GM23248 (cell line): ENCODE data around the gene NETO1.

Experiments
- EZH2 ChIP-seq: fragments of 200-600 bp; sonication (generic); IDR thresholded peaks from 2 replicates; pipeline ENCODE4 v1.6.1; 2018; ENCODE audit warnings: antibody characterized with exemption, mild to moderate bottlenecking; ENCODE audit not compliant: insufficient read depth, poor library complexity, severe bottlenecking
- EZH2phosphoT487 ChIP-seq: fragments of 200-600 bp; sonication (generic); IDR thresholded peaks from 2 replicates; pipeline ENCODE4 v1.6.1; 2018; ENCODE audit warnings: antibody characterized with exemption, moderate library complexity, mild to moderate bottlenecking, low read depth; ENCODE audit not compliant: insufficient read depth

DNA sequence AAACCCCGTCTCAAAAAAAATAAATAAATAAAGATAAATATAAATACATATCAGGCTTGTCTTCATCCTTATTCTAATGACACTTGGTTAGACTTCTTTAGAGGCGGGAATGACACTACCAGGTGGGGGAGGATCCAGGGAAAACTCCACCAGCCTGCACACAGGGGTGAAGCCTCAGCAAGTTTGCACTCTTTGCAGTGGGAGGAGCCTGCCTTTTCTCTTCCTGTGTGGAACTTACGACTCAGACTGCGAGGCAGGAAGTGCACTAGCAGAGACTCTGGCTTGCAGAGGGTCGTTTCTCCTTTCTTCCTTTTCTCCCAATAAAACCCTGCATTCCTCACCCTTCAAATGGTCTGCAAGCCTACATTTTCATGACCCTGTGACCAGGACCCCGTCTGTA is 170.1 kb downstream of the NETO1 start:
- TF ChIP-seq EZH2 (no peak), EZH2phosphoT487 (no peak)
